Endothelial cell of umbilical vein (primary cell): Measurements from ENCODE around the gene FAM149B1. TPM values are rescaled to one million over a fixed set of nuclear protein-coding genes. Genes with fewer than 3 reads are reported as not detected.

ENCODE experiments used
- BruUV-seq: library from RNA; stranded (reverse); fragments of 400-500 nt; replicated peaks from 2 replicates; lab custom pipeline; 2021; lab: Mats Ljungman, UMichigan
- CTCF ChIA-PET: fragments of 300-600, 350-600 bp; sonication (Branson Sonifier 250); formaldehyde crosslinking; loops from one replicate; lab custom pipeline; 2021; ENCODE audit warnings: antibody characterized with exemption, inconsistent platforms; lab: Charles Lee
- POLR2A ChIA-PET: fragments of 300-600, 350-600 bp; sonication (Branson Sonifier 250); formaldehyde crosslinking; loops from one replicate; lab custom pipeline; 2021; ENCODE audit warnings: antibody characterized with exemption, inconsistent platforms; lab: Charles Lee
- DNase-seq: peaks from one replicate; pipeline ENCODE4 v3.0.0-alpha.2; 2011; ENCODE audit warnings: low read depth, low spot score
- FAIRE-seq: peaks from 2 replicates; lab custom pipeline; 2011; peaks lifted over from hg19 to GRCh38; lab: Jason Lieb, UNC
- H2AFZ ChIP-seq: 2 replicates; pipeline ENCODE4 v1.6.0; 2012; ENCODE audit warnings: low read depth, low read length, control low read depth, inconsistent platforms
- H3K27ac ChIP-seq: 2 replicates; pipeline ENCODE4 v1.5.1; 2011; ENCODE audit warnings: low read depth, mild to moderate bottlenecking, control low read depth, low read length, moderate library complexity; ENCODE audit not compliant: insufficient read depth
- H3K27me3 ChIP-seq, 2 experiments: 2 replicates each; pipeline versions ENCODE4 v1.6.0 to v1.6.1; 2011; ENCODE audit warnings: low read length in 2 of 2, mixed read lengths in 1 of 2; ENCODE audit not compliant: control insufficient read depth in 2 of 2, insufficient read depth in 2 of 2
- H3K36me3 ChIP-seq, 2 experiments: 2 replicates in 1 of 2; 3 replicates in 1 of 2; pipeline ENCODE4 v1.5.1; 2011; ENCODE audit warnings: low read length in 2 of 2, mild to moderate bottlenecking in 1 of 2, moderate library complexity in 1 of 2; ENCODE audit not compliant: control insufficient read depth in 2 of 2, insufficient read depth in 2 of 2; ENCODE audit errors: extremely low read depth in 1 of 2
- H3K4me1 ChIP-seq: 3 replicates; pipeline ENCODE4 v1.5.1; 2011; ENCODE audit warnings: mild to moderate bottlenecking, low read length; ENCODE audit not compliant: control insufficient read depth, insufficient read depth; ENCODE audit errors: extremely low read depth
- H3K4me2 ChIP-seq: 2 replicates; pipeline ENCODE4 v1.6.1; 2011; ENCODE audit warnings: low read length, control low read depth, mixed read lengths; ENCODE audit not compliant: insufficient read depth
- H3K4me3 ChIP-seq, 3 experiments: fragments of 200-600 bp in 1 of 3; sonication (generic), shearing (Covaris generic) in 1 of 3; replicated peaks in 1 of 3; 2 replicates each; pipeline ENCODE4 v1.5.1; 2011 to 2016; ENCODE audit warnings: control low read depth in 3 of 3, low read length in 3 of 3, mild to moderate bottlenecking in 2 of 3, inconsistent platforms in 1 of 3, low read depth in 1 of 3, moderate library complexity in 1 of 3; ENCODE audit not compliant: insufficient read depth in 1 of 3
- H3K79me2 ChIP-seq: 2 replicates; pipeline ENCODE4 v1.6.0; 2012; ENCODE audit warnings: low read length, inconsistent platforms; ENCODE audit not compliant: control insufficient read depth, insufficient read depth
- H3K9ac ChIP-seq: replicated peaks from 2 replicates; pipeline ENCODE3; 2011; ENCODE audit warnings: low read length, control low read depth; ENCODE audit not compliant: insufficient read depth; ENCODE audit errors: extremely low read depth
- H3K9me1 ChIP-seq: replicated peaks from 3 replicates; pipeline ENCODE4 v1.6.0; 2011; ENCODE audit warnings: mild to moderate bottlenecking, low read length; ENCODE audit not compliant: control insufficient read depth, insufficient read depth; ENCODE audit errors: extremely low read depth
- H3K9me3 ChIP-seq: replicated peaks from 2 replicates; pipeline ENCODE4 v1.5.1; 2012; ENCODE audit warnings: low read length, inconsistent platforms; ENCODE audit not compliant: control insufficient read depth, insufficient read depth
- H4K20me1 ChIP-seq: replicated peaks from 2 replicates; pipeline ENCODE3; 2011; ENCODE audit warnings: mild to moderate bottlenecking, low read length; ENCODE audit not compliant: control insufficient read depth, insufficient read depth; ENCODE audit errors: extremely low read depth
- CTCF ChIP-seq, 2 donors: IDR thresholded peaks; 1 replicate in 1 of 2; 2 replicates in 1 of 2; pipeline ENCODE4 v1.5.1; 2011; ENCODE audit warnings: low read length in 2 of 2, mild to moderate bottlenecking in 2 of 2, moderate library complexity in 2 of 2, control low read depth in 1 of 2, inconsistent platforms in 1 of 2, low read depth in 1 of 2; ENCODE audit not compliant: insufficient read depth in 1 of 2; ENCODE audit errors: extremely low read depth in 1 of 2
- EZH2 ChIP-seq: IDR thresholded peaks from 2 replicates; pipeline ENCODE4 v1.6.1; 2012; ENCODE audit warnings: borderline replicate concordance, low read depth, mild to moderate bottlenecking, moderate library complexity, low read length, inconsistent platforms; ENCODE audit not compliant: severe bottlenecking
- FOS ChIP-seq: IDR thresholded peaks from 2 replicates; pipeline ENCODE4 v1.6.1; 2011; ENCODE audit warnings: mild to moderate bottlenecking, low read length, moderate library complexity, borderline replicate concordance; ENCODE audit not compliant: insufficient read depth
- GATA2 ChIP-seq: IDR thresholded peaks from 2 replicates; pipeline ENCODE4 v1.7.0; 2011; ENCODE audit warnings: low read depth, mild to moderate bottlenecking, moderate library complexity, mixed read lengths, low read length; ENCODE audit not compliant: insufficient read length, insufficient read depth
- JUN ChIP-seq: IDR thresholded peaks from 2 replicates; pipeline ENCODE4 v1.6.1; 2011; ENCODE audit warnings: borderline replicate concordance, low read depth; ENCODE audit not compliant: insufficient read length, insufficient read depth
- MAX ChIP-seq: IDR thresholded peaks from 2 replicates; pipeline ENCODE4 v1.6.1; 2011; ENCODE audit not compliant: insufficient read depth, insufficient read length
- MYC ChIP-seq: IDR thresholded peaks from one replicate; pipeline ENCODE4 v1.6.1; 2011; ENCODE audit warnings: mild to moderate bottlenecking, low read depth, low read length
- POLR2A ChIP-seq: IDR thresholded peaks from 2 replicates; pipeline ENCODE4 v1.6.1; 2012; ENCODE audit warnings: low read depth, mild to moderate bottlenecking, control low read depth, low read length
- POLR2AphosphoS5 ChIP-seq: IDR thresholded peaks from 2 replicates; pipeline ENCODE4 v1.6.1; 2012; ENCODE audit warnings: low read depth, mild to moderate bottlenecking, control low read depth, low read length, moderate library complexity; ENCODE audit not compliant: insufficient read depth
- dilution Hi-C: fragments of 300-500 bp; cut with MboI; formaldehyde crosslinking; loops from one replicate; pipeline ENCODE4 v1.15.0; 2019; ENCODE audit warnings: low sequenced_read_pairs; ENCODE audit not compliant: extremely low pct_ligation_motif_present
- intact Hi-C: fragments of 100-400 bp; cut with micrococcal nuclease; formaldehyde crosslinking; loops from one replicate; pipeline ENCODE4 v1.10.0; 2022
- polyA plus RNA-seq, 4 experiments: library from polyadenylated mRNA; depleted of rRNA in 3 of 4; stranded (reverse) in 3 of 4; unstranded in 1 of 4; fragments of >200 nt; gene quantifications; 2 replicates each; pipeline versions ENCODE4 v1.2.1 to v1.2.3, GENCODE V29; 2011 to 2012; ENCODE audit warnings: missing spikeins in 1 of 4
- total RNA-seq: library from RNA; stranded (reverse); gene quantifications from 2 replicates; pipeline ENCODE4 v1.2.3, GENCODE V29; 2021

The FAM149B1 gene
- total and polyA plus RNA-seq, 2 donors (not counting 3 experiments of a cell fraction or from before 2014, with no cell fraction given), result 19.5 to 26.7 TPM

- peak overlapping the region; percentile 77 for H3K9ac ChIP-seq
- peaks cover 35% of the 10 kb centered on the region for H3K79me2 ChIP-seq
- intact Hi-C loops (no loop called here), dilution Hi-C loops (no loop called here)
- H3K36me3 ChIP-seq, result peaks cover 10 to 16% of the 10 kb centered on the region in 2 experiments
- H3K9me3 ChIP-seq, result no peaks in the 10 kb centered on the region
- no TSS peak for BruUV-seq
- peaks cover 26% of the 10 kb centered on the region for H3K4me1 ChIP-seq
- no peaks in the 10 kb centered on the region for H3K9me1 ChIP-seq
- peak; percentile 14 for DNase-seq
- FAIRE-seq, result no peak
- ChIA-PET CTCF (interaction anchor here (1.0 to 1.4 kb wide), 3 partner anchors 11 to 19 kb away, joined by 4 to 10 read pairs (median 6); no protein-coding TSS in a partner anchor), POLR2A (interaction anchor here (1.5 kb wide), 1 partner anchor 250 kb away, joined by 8 read pairs; the partner anchor contains the start of gene PPP3CB)
- no peak overlapping the region for H3K27ac ChIP-seq
- no peaks in the 10 kb centered on the region for H3K27me3 ChIP-seq
- no peaks in the 10 kb centered on the region for H4K20me1 ChIP-seq
- H3K4me3 ChIP-seq, result peak overlapping the region; percentile 14 to 89 (median 63)
- peak overlapping the region; percentile 92 for H3K4me2 ChIP-seq
- TF ChIP-seq POLR2AphosphoS5, result no peak
- no peak for TF ChIP-seq MYC
- no peak for TF ChIP-seq POLR2A
- TF ChIP-seq FOS, result no peak
- no peak for TF ChIP-seq MAX
- TF ChIP-seq GATA2, result no peak
- TF ChIP-seq JUN, result no peak
- no peak for TF ChIP-seq EZH2
- no peak for TF ChIP-seq CTCF (IDR thresholded peaks at IDR 0.05; ENCODE audit: extremely low read depth in 1 of 2, insufficient read depth in 1 of 2, low read depth in 1 of 2, low read length in 2 of 2)
- no peak overlapping the region for H2AFZ ChIP-seq
These were observed 77.1 kb downstream of the FAM149B1 start for GRCh38 chr10:73244866-73245477.
